ENCODE results near the gene ENGASE.

DNA sequence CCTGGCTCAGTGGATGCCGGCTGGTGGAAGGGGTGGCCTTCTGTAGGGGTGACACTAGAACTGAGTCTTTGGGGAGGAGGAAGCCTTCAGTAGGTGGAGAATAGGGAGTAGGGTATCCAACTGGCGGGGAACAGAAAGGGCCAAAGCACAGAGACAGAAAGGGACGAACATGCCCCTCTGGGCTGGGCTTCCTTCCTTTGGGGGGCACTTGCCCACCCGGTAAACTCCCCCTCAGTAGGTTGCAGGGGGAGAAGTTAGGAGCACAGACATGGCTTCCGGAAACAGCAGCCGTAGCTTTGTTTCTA, 774 bp downstream of the ENGASE start:
- TF ChIP-seq POLR2AphosphoS5 (IDR thresholded peaks at IDR 0.05; ENCODE audit: low read depth, low read length) = no peak
- no peak for TF ChIP-seq TAF1 (IDR thresholded peaks at IDR 0.05; ENCODE audit: borderline replicate concordance, insufficient read depth, low read length)
- no peak for TF ChIP-seq SIN3A (IDR thresholded peaks at IDR 0.05; ENCODE audit: borderline replicate concordance, insufficient read depth, low read length)
